AG04449 (cell line): ENCODE measurements around the gene TXLNG.

ENCODE experiments used
- CTCF ChIA-PET: fragments of 350-600 bp; formaldehyde crosslinking; extraction: SDS; loops from one replicate; lab custom pipeline; 2021; ENCODE audit warnings: antibody characterized with exemption; lab: Yijun Ruan, JAX
- POLR2A ChIA-PET: fragments of 400-600, 350-600 bp; formaldehyde crosslinking; extraction: SDS; loops from one replicate; lab custom pipeline; 2020; ENCODE audit warnings: antibody characterized with exemption, inconsistent platforms; lab: Yijun Ruan, JAX
- DNase-seq: peaks from one replicate; pipeline ENCODE4 v3.0.0-alpha.2; 2010; ENCODE audit warnings: low read depth, low spot score
- H3K4me3 ChIP-seq: 2 replicates; pipeline ENCODE4 v1.5.1; 2011; ENCODE audit warnings: low read depth, mild to moderate bottlenecking, control low read depth, low read length
- TF ChIP-seq, protein P1 (sequence below): IDR thresholded peaks from one replicate; pipeline ENCODE4 v1.5.1; 2011; ENCODE audit warnings: mild to moderate bottlenecking, moderate library complexity, low read length, control low read depth, inconsistent platforms; ENCODE audit not compliant: insufficient read depth; ENCODE audit errors: missing control alignments

Gene TXLNG

DNA sequence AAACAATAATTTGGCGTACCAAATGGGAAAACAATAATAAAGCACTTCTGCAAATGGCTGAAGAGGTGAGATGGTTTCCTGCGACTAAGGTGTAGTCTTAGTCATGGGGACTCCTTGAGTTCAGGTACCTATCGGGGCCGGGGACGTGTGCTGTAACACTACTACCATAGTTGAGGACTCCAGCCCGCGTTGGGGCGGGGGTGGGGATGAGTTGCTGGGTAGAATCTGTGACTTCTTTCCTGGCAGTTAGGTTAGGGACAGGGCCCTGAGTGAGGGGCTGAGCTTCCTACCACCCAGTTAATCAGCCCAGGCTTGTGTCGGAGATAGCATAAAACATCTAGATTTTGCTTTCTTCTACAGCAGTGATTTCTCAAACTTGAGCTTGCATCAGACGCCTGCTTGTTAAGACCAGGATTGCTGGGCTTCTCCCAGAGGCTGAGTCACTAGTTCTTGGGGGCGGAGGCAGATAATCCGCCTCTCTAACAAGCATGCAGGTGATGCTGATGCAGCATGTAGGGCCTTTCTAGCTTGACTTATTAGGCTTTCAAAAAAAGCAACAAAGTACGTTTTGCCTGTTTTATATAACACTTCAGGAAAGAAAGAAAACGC lies 53.7 kb downstream of the TXLNG start:
- TF ChIP-seq, protein P1, sequence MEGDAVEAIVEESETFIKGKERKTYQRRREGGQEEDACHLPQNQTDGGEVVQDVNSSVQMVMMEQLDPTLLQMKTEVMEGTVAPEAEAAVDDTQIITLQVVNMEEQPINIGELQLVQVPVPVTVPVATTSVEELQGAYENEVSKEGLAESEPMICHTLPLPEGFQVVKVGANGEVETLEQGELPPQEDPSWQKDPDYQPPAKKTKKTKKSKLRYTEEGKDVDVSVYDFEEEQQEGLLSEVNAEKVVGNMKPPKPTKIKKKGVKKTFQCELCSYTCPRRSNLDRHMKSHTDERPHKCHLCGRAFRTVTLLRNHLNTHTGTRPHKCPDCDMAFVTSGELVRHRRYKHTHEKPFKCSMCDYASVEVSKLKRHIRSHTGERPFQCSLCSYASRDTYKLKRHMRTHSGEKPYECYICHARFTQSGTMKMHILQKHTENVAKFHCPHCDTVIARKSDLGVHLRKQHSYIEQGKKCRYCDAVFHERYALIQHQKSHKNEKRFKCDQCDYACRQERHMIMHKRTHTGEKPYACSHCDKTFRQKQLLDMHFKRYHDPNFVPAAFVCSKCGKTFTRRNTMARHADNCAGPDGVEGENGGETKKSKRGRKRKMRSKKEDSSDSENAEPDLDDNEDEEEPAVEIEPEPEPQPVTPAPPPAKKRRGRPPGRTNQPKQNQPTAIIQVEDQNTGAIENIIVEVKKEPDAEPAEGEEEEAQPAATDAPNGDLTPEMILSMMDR, result no peak
- H3K4me3 ChIP-seq, result no peak overlapping the region
- DNase-seq, result no peak
- CTCF ChIA-PET, result interaction anchor here (0.7 to 2.4 kb wide), 3 partner anchors 14 to 43 kb away, joined by 3 to 11 read pairs (median 4); no protein-coding TSS in a partner anchor
- POLR2A ChIA-PET, result interaction anchor here (0.6 kb wide), 1 partner anchor 15 kb away, joined by 3 read pairs; no protein-coding TSS in a partner anchor

GRCh38 chrX:16842684-16843083 lies 56.4 kb downstream of the TXLNG start:
- H3K4me3 ChIP-seq, result no peak overlapping the region
- ChIA-PET POLR2A (no interaction called here), CTCF (interaction anchor here (1.3 to 1.4 kb wide), 2 partner anchors 16 to 40 kb away, joined by 5 to 6 read pairs; no protein-coding TSS in a partner anchor)
- DNase-seq, result no peak
- TF ChIP-seq, protein P1, result no peak

DNA sequence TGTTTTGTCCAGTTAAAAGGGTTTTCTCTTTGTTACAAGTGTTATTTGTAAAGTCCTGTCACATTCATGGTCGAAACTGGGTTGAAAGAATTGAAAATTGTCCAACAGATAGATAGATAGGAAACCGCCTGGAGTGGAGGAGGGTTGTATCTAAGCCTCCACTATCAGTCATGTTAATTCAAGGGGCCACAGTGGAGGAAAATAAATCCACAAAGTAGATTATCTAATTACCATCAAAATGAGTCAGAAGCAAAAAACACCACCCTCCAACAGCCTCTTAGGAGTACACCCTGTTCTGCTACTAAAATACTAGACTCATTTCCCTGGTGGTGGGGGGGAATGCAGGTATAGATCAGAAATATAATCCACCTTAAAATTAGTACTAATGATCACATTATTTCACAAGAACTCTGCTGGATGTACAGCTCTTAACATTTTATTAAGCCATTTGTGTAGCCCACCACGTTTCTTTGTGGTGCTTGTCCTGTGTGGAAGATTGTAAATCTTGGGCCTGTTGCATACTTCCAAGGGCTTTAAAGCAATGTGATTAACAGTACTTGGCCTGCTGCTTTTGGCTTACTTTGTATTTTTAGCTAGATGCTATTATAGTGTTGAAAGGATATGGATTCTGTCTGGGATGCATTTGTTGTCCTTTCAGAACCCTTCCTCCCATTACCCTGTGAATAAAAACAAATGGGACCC lies 57.1 kb downstream of the TXLNG start:
- TF ChIP-seq, protein P1, result no peak
- POLR2A ChIA-PET, result no interaction called here
- DNase-seq, result no peak
- CTCF ChIA-PET, result no interaction called here
- H3K4me3 ChIP-seq, result no peak overlapping the region

DNA sequence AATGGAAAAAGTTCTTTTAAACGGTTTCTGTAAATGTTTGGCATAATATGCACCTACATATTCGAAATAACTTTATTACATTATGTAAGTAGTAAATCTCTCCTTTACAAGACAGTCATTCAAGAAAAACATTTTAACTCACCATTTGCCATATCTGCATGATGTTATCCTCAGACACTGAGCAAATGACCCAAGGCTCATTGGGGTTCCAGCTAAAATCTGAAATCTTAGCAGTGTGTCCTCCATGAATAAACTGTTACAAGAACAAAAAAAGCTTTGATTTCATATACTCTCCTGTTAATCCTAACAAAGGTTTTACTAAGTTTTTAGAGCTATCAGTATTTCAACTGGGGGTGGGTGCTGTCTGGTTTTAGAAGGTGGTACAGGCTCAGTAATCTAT lies 59.4 kb downstream of the TXLNG start:
- CTCF ChIA-PET, result no interaction called here
- POLR2A ChIA-PET, result no interaction called here
- DNase-seq, result no peak
- no peak overlapping the region for H3K4me3 ChIP-seq
- TF ChIP-seq, protein P1, result no peak

DNA sequence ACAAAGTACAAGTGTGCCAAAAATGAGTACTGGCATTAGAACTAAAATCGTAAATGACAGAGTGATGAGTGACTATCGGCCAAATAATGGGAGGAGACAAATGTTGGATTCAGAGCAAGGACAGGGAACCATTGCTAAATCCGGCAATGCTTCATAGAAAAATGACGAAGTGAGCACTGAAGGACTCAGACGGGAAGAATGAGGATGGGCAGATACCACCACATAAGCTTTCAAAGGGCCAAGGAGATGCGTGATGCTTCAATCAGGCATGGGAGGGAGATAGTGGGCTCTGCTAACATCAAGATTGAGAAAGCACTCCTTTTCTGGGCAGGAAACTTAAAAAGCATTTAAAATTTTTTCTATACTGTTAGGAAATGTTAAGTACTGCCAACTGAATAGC lies 62.3 kb downstream of the TXLNG start:
- H3K4me3 ChIP-seq, result no peak overlapping the region
- CTCF ChIA-PET, result interaction anchor here (0.9 to 1.0 kb wide), 2 partner anchors 14 to 34 kb away, joined by 3 read pairs; no protein-coding TSS in a partner anchor
- TF ChIP-seq, protein P1, result no peak
- DNase-seq, result no peak
- POLR2A ChIA-PET, result no interaction called here

DNA sequence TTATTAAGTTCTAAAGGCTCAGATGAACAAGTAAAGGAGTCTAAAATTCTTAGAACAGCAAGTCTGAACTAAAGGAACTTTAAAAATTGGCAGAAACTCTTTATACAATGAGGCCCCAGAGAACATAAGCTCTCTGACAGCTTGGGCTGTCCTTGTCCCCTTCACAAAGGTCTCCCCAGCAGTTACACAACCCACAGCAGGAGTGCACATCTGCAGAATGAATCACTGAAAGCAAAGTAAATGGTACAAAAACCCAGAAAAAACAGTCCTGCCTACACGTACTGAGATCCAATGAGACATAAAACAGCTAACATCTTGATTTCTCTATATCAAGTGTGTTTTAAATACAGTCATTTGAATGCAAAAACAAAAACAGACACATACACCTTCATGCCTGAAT lies 65.2 kb downstream of the TXLNG start:
- TF ChIP-seq, protein P1, result no peak
- no peak overlapping the region for H3K4me3 ChIP-seq
- CTCF ChIA-PET, result interaction anchor here (2.2 kb wide), 1 partner anchor 32 kb away, joined by 6 read pairs; no protein-coding TSS in a partner anchor
- POLR2A ChIA-PET, result interaction anchor here (1.6 kb wide), 1 partner anchor 16 kb away, joined by 3 read pairs; no protein-coding TSS in a partner anchor
- no peak for DNase-seq
